ENCODE data around the gene PRSS36.

The PRSS36 gene

DNA sequence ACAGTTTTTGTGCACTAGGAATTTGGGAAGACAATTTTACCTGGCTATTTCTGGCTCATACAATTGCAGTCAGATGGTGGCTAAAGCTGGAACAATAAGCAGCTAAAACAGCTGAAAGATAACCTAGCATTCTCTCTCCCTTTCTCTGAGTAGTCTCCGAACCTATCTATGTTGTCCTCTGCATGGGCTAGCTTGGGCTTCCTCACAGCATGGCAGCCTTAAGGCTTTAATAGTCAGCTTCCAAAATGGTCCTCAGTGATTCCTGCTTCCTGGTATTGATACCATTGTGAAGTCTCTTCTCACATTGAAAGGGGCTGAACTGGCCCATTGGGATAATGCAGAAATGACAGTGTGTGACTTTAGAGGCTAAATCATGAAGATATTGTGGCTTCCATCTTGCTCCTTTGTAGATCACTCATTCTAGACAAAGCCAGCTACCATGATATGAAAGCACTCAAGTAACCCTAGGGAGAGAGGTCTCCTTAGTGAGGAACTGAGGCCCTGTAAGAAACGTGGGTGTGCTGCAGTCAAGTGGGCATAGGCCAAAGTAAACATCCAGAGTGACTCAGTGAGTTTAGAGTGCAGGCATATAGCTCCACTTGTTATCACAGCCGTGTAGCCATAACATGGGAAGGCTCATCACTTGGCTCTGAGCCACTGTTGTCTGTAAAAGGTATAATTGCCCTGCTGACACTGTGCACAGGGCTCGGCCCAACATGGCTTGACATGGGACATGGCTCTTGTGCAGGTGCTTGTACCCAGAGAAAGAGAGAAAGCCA, 49.8 kb downstream of the PRSS36 start:
- no peak for DNase-seq

DNA sequence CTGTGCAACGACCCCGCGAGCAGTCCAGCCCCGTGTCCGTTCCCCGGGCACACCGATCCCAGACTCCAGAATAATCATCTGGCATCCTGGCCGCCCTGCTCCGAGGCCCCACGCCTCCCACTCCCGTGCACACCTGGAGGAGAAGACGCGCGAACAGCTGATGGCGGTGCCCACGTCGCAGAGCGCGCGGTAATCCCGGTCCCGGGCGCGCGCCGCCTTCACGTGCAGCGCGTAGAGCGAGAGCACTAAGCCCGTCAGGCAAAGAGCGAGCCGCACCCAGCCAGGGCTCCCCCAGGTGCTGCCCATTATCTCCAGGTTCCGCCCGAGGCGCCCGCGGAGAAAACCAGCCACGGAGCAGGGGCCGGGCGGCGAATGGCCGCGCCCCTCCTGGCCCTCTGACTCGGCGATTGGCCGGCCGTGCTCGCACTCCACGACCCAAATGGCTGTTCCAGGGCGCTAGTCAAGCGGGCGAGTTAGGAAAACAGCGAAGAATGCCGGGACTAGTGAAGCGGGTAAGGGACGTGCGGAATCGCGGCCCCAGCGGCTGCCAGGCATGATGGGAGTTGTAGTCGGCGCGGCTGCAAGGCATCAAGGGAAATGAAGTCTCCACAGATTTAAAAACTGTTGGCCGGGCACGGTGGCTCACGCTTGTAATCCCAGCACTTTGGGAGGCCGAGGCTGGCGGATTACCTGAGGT, 55.3 kb downstream of the PRSS36 start, which contains the start of gene VKORC1:
VKORC1 (minus strand) TSS at position 374 of the 697 bp plus-strand sequence; CDS start at position 306, 68 bp downstream.
- DNase-seq, result peak; percentile 45 to 97 (median 86)

DNA sequence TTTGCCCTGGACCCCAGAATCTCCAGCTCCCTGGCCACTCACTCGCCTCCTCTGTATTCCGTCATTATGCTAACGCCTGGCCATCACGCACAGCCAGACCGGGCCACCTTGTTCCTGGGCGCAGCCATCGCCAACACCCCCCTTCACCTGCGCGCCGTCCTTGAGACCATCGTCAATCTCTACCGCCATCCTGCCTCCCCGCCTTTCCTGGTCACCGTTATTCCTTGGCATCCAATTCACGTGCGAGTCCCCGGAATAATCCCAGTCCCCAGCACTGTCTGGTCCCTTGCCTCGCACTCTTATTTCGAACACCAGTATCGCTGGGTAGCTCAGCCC, 55.8 kb downstream of the PRSS36 start:
- peak in 4 of 14 donors; percentile 39 to 61 (median 50) for DNase-seq

DNA sequence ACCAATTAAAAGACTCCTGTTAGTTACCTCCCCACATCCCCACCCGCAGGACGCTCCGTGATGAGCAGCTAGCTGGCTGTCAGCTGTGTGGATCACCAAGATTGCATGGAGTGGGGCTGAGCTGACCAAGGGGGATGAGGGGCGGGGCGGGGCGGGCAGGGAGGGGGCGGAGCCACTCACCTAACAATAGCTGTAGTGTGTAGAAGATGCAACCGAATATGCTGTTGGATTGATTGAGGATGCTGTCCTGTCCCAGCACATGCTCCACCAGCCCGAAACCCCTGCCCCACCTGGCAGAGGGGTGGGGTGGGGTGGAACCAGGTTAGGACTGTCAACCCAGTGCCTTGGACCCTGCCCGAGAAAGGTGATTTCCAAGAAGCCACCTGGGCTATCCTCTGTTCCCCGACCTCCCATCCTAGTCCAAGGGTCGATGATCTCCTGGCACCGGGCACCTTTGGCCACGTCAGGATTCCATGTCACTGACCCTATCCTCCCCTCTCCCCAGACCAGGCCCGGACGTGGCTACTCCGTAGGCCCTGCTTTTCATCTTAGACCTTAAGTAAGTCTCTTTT, 56.6 kb downstream of the PRSS36 start:
- peak in 10 of 14 donors; percentile 13 to 78 (median 40) for DNase-seq

DNA sequence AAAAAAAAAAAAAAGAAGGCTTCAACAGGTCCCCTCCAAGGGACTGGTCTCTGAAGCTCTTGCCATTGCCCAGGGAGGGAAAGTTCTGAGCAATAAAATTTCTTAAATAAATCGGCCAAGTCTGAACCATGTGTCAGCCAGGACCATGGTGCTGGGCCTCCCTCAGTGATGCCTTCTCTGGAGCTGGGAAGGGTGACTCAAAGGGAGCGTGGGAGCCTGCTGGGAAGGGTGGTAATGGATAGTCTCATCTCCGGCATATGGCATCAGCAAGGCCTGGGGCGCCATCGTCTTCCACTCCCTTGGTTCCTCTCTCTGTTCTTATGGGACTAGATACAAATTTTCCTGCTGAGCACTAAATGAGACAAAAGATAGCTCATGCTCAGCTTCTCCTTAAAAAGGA, 57.5 kb downstream of the PRSS36 start:
- DNase-seq, result no peak

DNA sequence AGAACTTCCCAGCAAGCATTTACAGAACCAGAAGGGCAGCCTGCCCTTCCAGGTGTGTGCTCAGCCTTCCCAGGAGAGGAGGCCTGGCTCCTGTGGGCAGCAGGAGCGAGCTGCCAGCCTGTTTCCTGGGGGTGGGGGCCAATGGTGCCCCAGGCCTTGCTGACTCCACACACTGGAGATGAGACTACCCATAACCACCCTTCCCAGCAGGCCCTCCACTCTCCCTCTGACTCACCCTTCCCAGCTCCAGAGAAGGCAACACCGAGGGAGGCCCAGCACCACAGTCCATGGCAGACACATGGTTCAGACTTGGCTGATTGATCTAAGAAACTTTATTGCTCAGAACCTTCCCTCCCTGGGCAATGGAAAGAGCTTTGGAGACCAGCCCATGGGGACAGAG, 59.3 kb downstream of the PRSS36 start:
- peak in 1 of 14 donors; percentile 47 for DNase-seq

DNA sequence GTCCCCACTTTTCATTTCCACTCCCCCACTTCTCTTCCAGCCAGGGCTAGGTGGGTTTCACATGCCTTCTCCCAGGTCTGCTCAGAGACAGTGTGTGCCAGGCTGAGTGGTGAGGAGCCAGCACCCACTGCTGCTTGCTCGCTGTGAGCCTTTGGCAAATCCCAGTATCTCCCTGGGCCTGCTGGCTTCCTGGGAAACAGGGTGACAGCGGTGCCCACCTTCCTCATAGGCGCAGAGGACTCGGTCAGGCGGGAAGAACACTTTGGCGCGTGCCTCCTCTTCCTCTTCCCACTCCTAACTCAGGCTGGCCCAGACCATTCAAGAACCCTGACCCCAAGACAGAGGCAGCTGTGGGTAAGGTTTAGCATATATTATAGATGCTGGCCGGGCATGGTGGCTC, 60.7 kb downstream of the PRSS36 start:
- no peak for DNase-seq

Data from C1 segment of cervical spinal cord (tissue), 14 donors.